SIG-M5 treated with dmso at 0.1 percent for 504 hours (cell line): ENCODE data around the gene SNU13.
"Not testable (repeated sequence)": the region's sequence is repeated elsewhere in the genome, so short reads cannot be mapped to it uniquely, and the experiment has no call there.

Experiments used
- DNase-seq: peaks from one replicate; lab custom pipeline; 2025; ENCODE audit not compliant: unreplicated experiment; lab: John Stamatoyannopoulos, UW

The SNU13 gene

DNA sequence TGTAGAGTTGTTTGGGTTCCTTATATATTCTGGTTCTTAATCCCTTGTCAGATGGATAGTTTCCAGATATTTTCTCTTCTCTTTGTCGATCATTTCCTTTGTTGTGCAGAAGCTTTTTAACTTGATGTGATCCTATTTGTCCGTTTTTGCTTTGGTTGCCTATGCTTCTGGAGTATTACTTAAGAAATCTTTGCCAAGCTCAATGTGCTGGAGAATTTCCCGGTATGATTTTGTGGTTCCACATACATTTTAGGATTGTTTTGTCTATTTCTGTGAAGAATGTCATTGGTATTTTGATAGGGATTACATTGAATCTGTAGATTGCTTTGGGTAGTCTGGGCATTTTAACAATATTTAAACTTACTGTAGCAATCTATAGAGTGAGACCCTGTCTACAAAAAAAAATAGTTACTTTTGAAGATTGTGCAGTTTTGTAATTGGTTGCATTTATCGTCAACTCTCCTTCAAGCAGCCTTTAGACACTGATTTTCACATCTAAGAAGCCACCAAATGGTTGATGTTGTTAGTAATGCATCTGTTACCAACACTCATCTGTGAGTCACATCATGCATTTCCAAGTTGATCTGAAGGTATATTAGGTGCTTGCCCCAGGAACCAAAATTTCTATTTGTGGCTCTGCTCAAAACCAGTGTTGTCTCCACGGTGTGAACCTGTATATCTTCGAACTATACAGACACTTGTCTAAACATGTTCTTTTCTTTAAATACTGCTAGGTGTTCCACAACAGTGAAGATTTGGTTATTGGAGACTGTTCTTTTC lies 46.1 kb downstream of the SNU13 start:
- no peak for DNase-seq

GRCh38 chr22:41641854-41642253 lies 46.8 kb downstream of the SNU13 start:
- no peak for DNase-seq

DNA sequence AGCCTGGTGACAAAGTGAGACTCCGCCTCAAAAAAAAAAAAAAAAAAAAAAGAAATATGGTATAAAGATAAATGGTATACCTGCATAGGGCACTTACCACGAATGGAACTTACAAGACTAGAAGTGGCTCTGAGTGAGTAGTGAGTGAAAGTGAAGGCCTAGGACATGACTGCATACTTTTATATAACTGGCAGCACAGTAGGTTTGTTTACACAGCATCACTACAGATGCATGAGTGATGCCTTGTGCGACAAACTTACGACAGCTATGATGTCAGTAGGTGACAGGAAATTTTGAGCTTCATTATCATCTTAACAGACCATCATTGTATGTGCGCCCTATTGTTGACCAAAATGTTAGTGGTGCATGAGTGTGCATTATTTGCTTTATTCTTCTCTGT lies 49.9 kb downstream of the SNU13 start:
- DNase-seq, result no peak

DNA sequence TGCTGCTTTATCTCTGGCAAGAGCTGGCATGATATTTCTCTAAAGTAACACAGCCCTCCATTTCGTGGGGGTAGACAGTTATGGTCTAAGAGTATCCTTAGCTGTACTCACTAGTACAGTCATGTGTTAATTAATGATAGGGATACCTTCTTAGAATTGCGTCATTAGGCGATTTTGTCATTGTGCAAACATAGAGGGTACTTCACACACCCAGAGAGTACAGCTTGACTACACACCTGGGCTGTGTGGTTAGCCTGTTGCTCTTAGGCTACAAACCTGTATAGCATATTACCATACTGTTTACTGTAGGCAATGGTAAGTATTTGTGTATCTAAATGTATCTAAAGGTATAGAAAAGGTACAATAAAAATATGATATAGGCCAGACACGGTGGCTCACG lies 50.5 kb downstream of the SNU13 start:
- DNase-seq, result no peak

DNA sequence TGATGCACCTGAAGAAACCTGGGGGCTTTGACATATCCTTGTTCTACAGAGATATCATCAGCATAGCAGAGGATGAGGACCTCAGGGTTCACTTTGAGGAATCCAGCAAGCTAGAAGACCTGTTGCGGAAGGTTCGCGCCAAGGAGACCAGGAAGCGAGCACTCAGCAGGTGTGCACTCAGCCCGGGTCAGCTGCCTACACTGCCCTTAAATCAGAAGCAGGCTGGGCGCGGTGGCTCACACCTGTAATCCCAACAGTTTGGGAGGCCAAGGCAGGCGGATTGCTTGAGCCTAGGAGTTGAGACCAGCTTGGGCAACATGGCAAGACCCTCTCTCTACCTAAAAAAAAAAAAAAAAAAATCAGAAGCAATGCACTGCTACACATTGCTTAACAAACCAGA lies 51.0 kb downstream of the SNU13 start:
- DNase-seq, result not testable (repeated sequence)

- no peak for DNase-seq
These were observed 52.2 kb downstream of the SNU13 start for GRCh38 chr22:41636467-41636866.

- DNase-seq, result not testable (repeated sequence)
These were observed 54.1 kb downstream of the SNU13 start for GRCh38 chr22:41634610-41635009.

DNA sequence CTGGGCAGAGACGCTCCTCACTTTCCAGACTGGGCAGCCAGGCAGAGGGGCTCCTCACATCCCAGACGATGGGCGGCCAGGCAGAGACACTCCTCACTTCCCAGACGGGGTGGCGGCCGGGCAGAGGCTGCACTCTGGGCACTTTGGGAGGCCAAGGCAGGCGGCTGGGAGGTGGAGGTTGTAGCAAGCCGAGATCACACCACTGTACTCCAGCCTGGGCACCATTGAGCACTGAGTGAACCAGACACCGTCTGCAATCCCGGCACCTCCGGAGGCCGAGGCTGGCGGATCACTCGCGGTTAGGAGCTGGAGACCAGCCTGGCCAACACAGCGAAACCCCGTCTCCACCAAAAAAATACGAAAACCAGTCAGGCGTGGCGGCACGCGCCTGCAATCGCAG lies 57.1 kb downstream of the SNU13 start:
- not testable (repeated sequence) for DNase-seq

DNA sequence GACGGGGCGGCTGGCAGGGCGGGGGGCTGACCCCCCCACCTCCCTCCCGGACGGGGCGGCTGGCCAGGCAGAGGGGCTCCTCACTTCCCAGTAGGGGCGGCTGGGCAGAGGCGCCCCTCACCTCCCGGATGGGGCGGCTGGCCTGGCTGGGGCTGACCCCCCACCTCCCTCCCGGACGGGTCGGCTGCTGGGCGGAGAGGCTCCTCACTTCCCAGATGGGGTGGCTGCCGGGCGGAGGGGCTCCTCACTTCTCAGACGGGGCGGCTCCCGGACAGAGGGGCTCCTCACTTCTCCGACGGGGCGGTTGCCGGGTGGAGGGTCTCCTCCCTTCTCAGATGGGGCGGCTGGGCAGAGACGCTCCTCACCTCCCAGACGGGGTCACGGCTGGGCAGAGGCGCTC lies 57.6 kb downstream of the SNU13 start:
- DNase-seq, result not testable (repeated sequence)

- no peak for DNase-seq
These were observed 63.1 kb downstream of the SNU13 start for GRCh38 chr22:41625577-41625976.
